KMS-11 (cell line): Measurements from ENCODE around the gene RRAGD.

Experiments used
- H2AFZ ChIP-seq: fragments of 200-600 bp; sonication (generic); 2 replicates; pipeline ENCODE4 v1.6.1; 2016; ENCODE audit warnings: antibody characterized with exemption, mixed run types, low read depth
- H3K27ac ChIP-seq: fragments of 200-600 bp; sonication (generic); 2 replicates; pipeline ENCODE4 v1.6.1; 2016; ENCODE audit warnings: mild to moderate bottlenecking, mixed run types
- H3K27me3 ChIP-seq: fragments of 200-600 bp; sonication (generic); 2 replicates; pipeline ENCODE4 v1.6.1; 2017; ENCODE audit warnings: mild to moderate bottlenecking, low read depth, mixed run types, moderate library complexity; ENCODE audit not compliant: insufficient read depth
- H3K36me3 ChIP-seq: fragments of 200-600 bp; sonication (generic); 2 replicates; pipeline ENCODE4 v1.6.1; 2017; ENCODE audit warnings: mild to moderate bottlenecking, mixed run types; ENCODE audit not compliant: insufficient read depth
- H3K4me1 ChIP-seq: fragments of 200-600 bp; sonication (generic); 2 replicates; pipeline ENCODE4 v1.6.1; 2016; ENCODE audit warnings: mild to moderate bottlenecking, low read depth, mixed run types; ENCODE audit not compliant: poor library complexity, severe bottlenecking
- H3K4me2 ChIP-seq: fragments of 200-600 bp; sonication (generic); 2 replicates; pipeline ENCODE4 v1.7.0; 2016; ENCODE audit warnings: mild to moderate bottlenecking, mixed run types
- H3K4me3 ChIP-seq: fragments of 200-600 bp; sonication (generic); IDR thresholded peaks from 2 replicates; pipeline ENCODE4 v1.6.1; 2017; ENCODE audit warnings: low read depth, low read length, mixed read lengths; ENCODE audit not compliant: insufficient read depth
- H3K79me2 ChIP-seq: fragments of 200-600 bp; sonication (generic); 2 replicates; pipeline ENCODE4 v1.6.1; 2016; ENCODE audit warnings: low read depth, mixed run types; ENCODE audit not compliant: insufficient read depth
- H3K9ac ChIP-seq: fragments of 200-600 bp; sonication (generic); 2 replicates; pipeline ENCODE4 v1.6.1; 2016; ENCODE audit warnings: mild to moderate bottlenecking, mixed run types
- H4K20me1 ChIP-seq: fragments of 200-600 bp; sonication (generic); 2 replicates; pipeline ENCODE4 v1.6.1; 2016; ENCODE audit warnings: mild to moderate bottlenecking, mixed run types; ENCODE audit not compliant: insufficient read depth
- CTCF ChIP-seq: fragments of 200-600 bp; sonication (generic); conservative IDR thresholded peaks from 2 replicates; pipeline ENCODE4 v1.6.1; 2017; ENCODE audit warnings: low read depth, mild to moderate bottlenecking, antibody characterized with exemption, low read length, moderate library complexity, mixed read lengths

The RRAGD gene

GRCh38 chr6:89339565-89339964, 72.5 kb downstream of the RRAGD start:
- Histone ChIP-seq H3K4me3 (no peak overlapping the region), H4K20me1 (no peaks in the 10 kb centered on the region), H2AFZ (no peak overlapping the region), H3K36me3 (peaks cover 5% of the 10 kb centered on the region; the same call in 1 of the 2 replicates), H3K27ac (no peak overlapping the region), H3K79me2 (peaks cover 32% of the 10 kb centered on the region), H3K4me1 (peaks cover 36% of the 10 kb centered on the region), H3K4me2 (no peak overlapping the region), H3K27me3 (no peaks in the 10 kb centered on the region), H3K9ac (no peak overlapping the region)
- TF ChIP-seq CTCF = no peak

- no peak overlapping the region for H2AFZ ChIP-seq
- no peak overlapping the region for H3K9ac ChIP-seq
- no peaks in the 10 kb centered on the region for H3K27me3 ChIP-seq
- H3K4me1 ChIP-seq = peaks cover 6% of the 10 kb centered on the region
- H3K4me2 ChIP-seq = no peak overlapping the region
- no peaks in the 10 kb centered on the region for H3K79me2 ChIP-seq
- H3K4me3 ChIP-seq = no peak overlapping the region
- no peak overlapping the region for H3K27ac ChIP-seq
- no peak for TF ChIP-seq CTCF
- H4K20me1 ChIP-seq = no peaks in the 10 kb centered on the region
- peaks cover 15% of the 10 kb centered on the region for H3K36me3 ChIP-seq
These were observed 76.9 kb downstream of the RRAGD start for GRCh38 chr6:89335164-89335563.

GRCh38 chr6:89330910-89331309, 81.2 kb downstream of the RRAGD start:
- Histone ChIP-seq H4K20me1 (no peaks in the 10 kb centered on the region), H3K36me3 (peaks cover 17% of the 10 kb centered on the region), H3K27me3 (no peaks in the 10 kb centered on the region), H3K4me3 (no peak overlapping the region), H3K4me1 (no peaks in the 10 kb centered on the region), H2AFZ (no peak overlapping the region), H3K9ac (no peak overlapping the region), H3K79me2 (no peaks in the 10 kb centered on the region), H3K27ac (no peak overlapping the region), H3K4me2 (no peak overlapping the region)
- TF ChIP-seq CTCF = no peak

- Histone ChIP-seq H3K36me3 (peaks cover 17% of the 10 kb centered on the region), H2AFZ (no peak overlapping the region), H4K20me1 (no peaks in the 10 kb centered on the region), H3K9ac (no peak overlapping the region), H3K27ac (no peak overlapping the region), H3K79me2 (no peaks in the 10 kb centered on the region), H3K4me2 (no peak overlapping the region), H3K27me3 (no peaks in the 10 kb centered on the region), H3K4me3 (no peak overlapping the region), H3K4me1 (no peaks in the 10 kb centered on the region)
- TF ChIP-seq CTCF = no peak
These were observed 83.1 kb downstream of the RRAGD start for GRCh38 chr6:89328976-89329375.

GRCh38 chr6:89324304-89324703, 87.8 kb downstream of the RRAGD start:
- TF ChIP-seq CTCF = no peak
- H3K4me3 ChIP-seq = no peak overlapping the region

More at GRCh38 chr6:89324304-89324703, 87.8 kb downstream of the RRAGD start:
- Histone ChIP-seq H2AFZ (no peak overlapping the region), H4K20me1 (no peaks in the 10 kb centered on the region), H3K27ac (no peak overlapping the region), H3K9ac (no peak overlapping the region), H3K4me1 (no peaks in the 10 kb centered on the region), H3K4me2 (no peak overlapping the region), H3K27me3 (no peaks in the 10 kb centered on the region), H3K36me3 (no peaks in the 10 kb centered on the region; the same call in 1 of the 2 replicates), H3K79me2 (no peaks in the 10 kb centered on the region)
